GM23338 (cell line): ENCODE data around the gene CTNNA3.

ENCODE experiments used
- EZH2 ChIP-seq: fragments of 200-600 bp; sonication (generic); IDR thresholded peaks from one replicate; pipeline ENCODE4 v1.8.0; 2017; ENCODE audit warnings: antibody characterized with exemption, mild to moderate bottlenecking, low read depth; ENCODE audit not compliant: unreplicated experiment
- EZH2phosphoT487 ChIP-seq: fragments of 200-600 bp; sonication (generic); IDR thresholded peaks from one replicate; pipeline ENCODE4 v1.8.1; 2018; ENCODE audit warnings: antibody characterized with exemption; ENCODE audit not compliant: unreplicated experiment
- JUNB ChIP-seq: IDR thresholded peaks from one replicate; pipeline ENCODE4 v1.6.1; 2016; ENCODE audit warnings: antibody characterized with exemption; ENCODE audit not compliant: unreplicated experiment
- POLR2AphosphoS5 ChIP-seq: IDR thresholded peaks from 2 replicates; pipeline ENCODE4 v1.6.1; 2016; ENCODE audit warnings: antibody characterized with exemption, low read depth
- STAT1 ChIP-seq: IDR thresholded peaks from one replicate; pipeline ENCODE4 v1.6.1; 2016; ENCODE audit warnings: antibody characterized with exemption; ENCODE audit not compliant: unreplicated experiment
- ZNF114 ChIP-seq: fragments of 250-450 bp; sonication (Bioruptor Pico); IDR thresholded peaks from 2 replicates; pipeline ENCODE4 v1.5.0; 2020; ENCODE audit warnings: mild to moderate bottlenecking, moderate library complexity
- TF ChIP-seq, protein P1 (sequence below), 2 experiments: fragments of 200-600 bp in 1 of 2; sonication (generic) in 1 of 2; conservative IDR thresholded peaks; 2 replicates each; pipeline versions ENCODE4 v1.5.1 to v1.6.1; 2016 to 2017; ENCODE audit warnings: antibody characterized with exemption in 2 of 2, low read depth in 2 of 2, mild to moderate bottlenecking in 2 of 2, moderate library complexity in 1 of 2
- TF ChIP-seq, protein P2 (sequence below): IDR thresholded peaks from one replicate; pipeline ENCODE4 v1.6.1; 2018; ENCODE audit warnings: antibody characterized with exemption; ENCODE audit not compliant: unreplicated experiment

DNA sequence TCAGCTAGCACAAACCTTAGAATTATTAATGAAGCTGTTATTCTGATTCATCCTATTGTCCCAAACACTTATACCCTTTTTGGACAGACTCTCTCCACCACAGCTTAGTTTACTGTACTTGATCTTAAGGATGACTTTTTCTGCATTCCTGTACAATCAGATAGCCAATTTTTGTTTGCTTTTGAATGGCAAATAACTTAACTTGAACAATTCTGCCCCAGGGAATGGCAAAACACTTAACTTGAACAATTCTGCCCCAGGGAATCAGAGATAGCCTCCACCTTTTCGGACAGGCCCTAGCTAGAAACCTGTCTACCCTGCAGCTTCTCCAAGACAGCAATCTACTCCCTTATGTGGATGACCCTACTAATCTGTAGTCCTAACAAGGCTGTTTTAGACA is 1438.2 kb downstream of the CTNNA3 start:
- TF ChIP-seq, protein P1, sequence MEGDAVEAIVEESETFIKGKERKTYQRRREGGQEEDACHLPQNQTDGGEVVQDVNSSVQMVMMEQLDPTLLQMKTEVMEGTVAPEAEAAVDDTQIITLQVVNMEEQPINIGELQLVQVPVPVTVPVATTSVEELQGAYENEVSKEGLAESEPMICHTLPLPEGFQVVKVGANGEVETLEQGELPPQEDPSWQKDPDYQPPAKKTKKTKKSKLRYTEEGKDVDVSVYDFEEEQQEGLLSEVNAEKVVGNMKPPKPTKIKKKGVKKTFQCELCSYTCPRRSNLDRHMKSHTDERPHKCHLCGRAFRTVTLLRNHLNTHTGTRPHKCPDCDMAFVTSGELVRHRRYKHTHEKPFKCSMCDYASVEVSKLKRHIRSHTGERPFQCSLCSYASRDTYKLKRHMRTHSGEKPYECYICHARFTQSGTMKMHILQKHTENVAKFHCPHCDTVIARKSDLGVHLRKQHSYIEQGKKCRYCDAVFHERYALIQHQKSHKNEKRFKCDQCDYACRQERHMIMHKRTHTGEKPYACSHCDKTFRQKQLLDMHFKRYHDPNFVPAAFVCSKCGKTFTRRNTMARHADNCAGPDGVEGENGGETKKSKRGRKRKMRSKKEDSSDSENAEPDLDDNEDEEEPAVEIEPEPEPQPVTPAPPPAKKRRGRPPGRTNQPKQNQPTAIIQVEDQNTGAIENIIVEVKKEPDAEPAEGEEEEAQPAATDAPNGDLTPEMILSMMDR (conservative IDR thresholded peaks at IDR 0.05; ENCODE audit: low read depth in 2 of 2): no peak
- TF ChIP-seq EZH2 (no peak), JUNB (no peak), POLR2AphosphoS5 (no peak), EZH2phosphoT487 (no peak), ZNF114 (CRISPR knock-in tag) (no peak), STAT1 (no peak)
- TF ChIP-seq, protein P2, sequence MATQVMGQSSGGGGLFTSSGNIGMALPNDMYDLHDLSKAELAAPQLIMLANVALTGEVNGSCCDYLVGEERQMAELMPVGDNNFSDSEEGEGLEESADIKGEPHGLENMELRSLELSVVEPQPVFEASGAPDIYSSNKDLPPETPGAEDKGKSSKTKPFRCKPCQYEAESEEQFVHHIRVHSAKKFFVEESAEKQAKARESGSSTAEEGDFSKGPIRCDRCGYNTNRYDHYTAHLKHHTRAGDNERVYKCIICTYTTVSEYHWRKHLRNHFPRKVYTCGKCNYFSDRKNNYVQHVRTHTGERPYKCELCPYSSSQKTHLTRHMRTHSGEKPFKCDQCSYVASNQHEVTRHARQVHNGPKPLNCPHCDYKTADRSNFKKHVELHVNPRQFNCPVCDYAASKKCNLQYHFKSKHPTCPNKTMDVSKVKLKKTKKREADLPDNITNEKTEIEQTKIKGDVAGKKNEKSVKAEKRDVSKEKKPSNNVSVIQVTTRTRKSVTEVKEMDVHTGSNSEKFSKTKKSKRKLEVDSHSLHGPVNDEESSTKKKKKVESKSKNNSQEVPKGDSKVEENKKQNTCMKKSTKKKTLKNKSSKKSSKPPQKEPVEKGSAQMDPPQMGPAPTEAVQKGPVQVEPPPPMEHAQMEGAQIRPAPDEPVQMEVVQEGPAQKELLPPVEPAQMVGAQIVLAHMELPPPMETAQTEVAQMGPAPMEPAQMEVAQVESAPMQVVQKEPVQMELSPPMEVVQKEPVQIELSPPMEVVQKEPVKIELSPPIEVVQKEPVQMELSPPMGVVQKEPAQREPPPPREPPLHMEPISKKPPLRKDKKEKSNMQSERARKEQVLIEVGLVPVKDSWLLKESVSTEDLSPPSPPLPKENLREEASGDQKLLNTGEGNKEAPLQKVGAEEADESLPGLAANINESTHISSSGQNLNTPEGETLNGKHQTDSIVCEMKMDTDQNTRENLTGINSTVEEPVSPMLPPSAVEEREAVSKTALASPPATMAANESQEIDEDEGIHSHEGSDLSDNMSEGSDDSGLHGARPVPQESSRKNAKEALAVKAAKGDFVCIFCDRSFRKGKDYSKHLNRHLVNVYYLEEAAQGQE: no peak
